Liver (tissue), 9 donors: Measurements from ENCODE around the gene RAPGEF2. TPM values are rescaled to one million over a fixed set of nuclear protein-coding genes. Genes with fewer than 3 reads are reported as not detected.
A peak's percentile ranks its signal among the peaks of the same experiment; 100 is the strongest.

ENCODE experiments used
- DNase-seq: peaks from one replicate; pipeline ENCODE4 v3.0.0-alpha.2; 2017; ENCODE audit warnings: low spot score
- H3K27ac ChIP-seq, 2 donors: one replicate each; pipeline ENCODE4 v1.7.0; 2013; ENCODE audit warnings: inconsistent platforms in 2 of 2, low read length in 2 of 2, control low read depth in 1 of 2, low read depth in 1 of 2, mild to moderate bottlenecking in 1 of 2
- H3K27me3 ChIP-seq, 4 donors: one replicate each; pipeline versions ENCODE4 v1.6.1 to v1.7.0; 2013; ENCODE audit warnings: low read length in 3 of 4, inconsistent platforms in 1 of 4, mild to moderate bottlenecking in 1 of 4, moderate library complexity in 1 of 4; ENCODE audit not compliant: control insufficient read depth in 4 of 4, insufficient read depth in 4 of 4
- H3K36me3 ChIP-seq, 4 donors: one replicate each; pipeline versions ENCODE4 v1.6.1 to v1.7.0; 2013; ENCODE audit warnings: low read length in 3 of 4, mild to moderate bottlenecking in 3 of 4, low read depth in 1 of 4, moderate library complexity in 1 of 4; ENCODE audit not compliant: control insufficient read depth in 4 of 4, insufficient read depth in 3 of 4
- H3K4me1 ChIP-seq, 4 donors: one replicate each; pipeline versions ENCODE4 v1.6.1 to v1.7.0; 2013; ENCODE audit warnings: low read length in 3 of 4, mild to moderate bottlenecking in 3 of 4, moderate library complexity in 1 of 4; ENCODE audit not compliant: control insufficient read depth in 4 of 4, insufficient read depth in 4 of 4
- H3K4me3 ChIP-seq, 3 donors: one replicate each; pipeline versions ENCODE4 v1.6.1 to v1.7.0; 2013; ENCODE audit warnings: low read length in 3 of 3, control low read depth in 1 of 3, low read depth in 1 of 3, mild to moderate bottlenecking in 1 of 3
- H3K9ac ChIP-seq, 2 donors: one replicate each; pipeline ENCODE4 v1.7.0; 2013; ENCODE audit warnings: low read length in 2 of 2, mild to moderate bottlenecking in 2 of 2, moderate library complexity in 2 of 2, control low read depth in 1 of 2, low read depth in 1 of 2
- H3K9me3 ChIP-seq, 4 donors: one replicate each; pipeline versions ENCODE4 v1.6.1 to v1.7.0; 2013; ENCODE audit warnings: low read length in 3 of 4; ENCODE audit not compliant: control insufficient read depth in 4 of 4
- FOXA1 ChIP-seq: IDR thresholded peaks from 2 replicates; pipeline ENCODE4 v1.6.1; 2016; ENCODE audit warnings: antibody characterized with exemption
- FOXA2 ChIP-seq: IDR thresholded peaks from 2 replicates; pipeline ENCODE4 v1.6.1; 2016; ENCODE audit warnings: antibody characterized with exemption
- GABPA ChIP-seq, 2 donors: IDR thresholded peaks in 1 of 2; conservative IDR thresholded peaks in 1 of 2; 2 replicates each; pipeline ENCODE4 v1.6.1; 2016; ENCODE audit warnings: antibody characterized with exemption in 2 of 2, mild to moderate bottlenecking in 1 of 2, moderate library complexity in 1 of 2
- HNF4A ChIP-seq, 2 donors: conservative IDR thresholded peaks; 2 replicates each; pipeline ENCODE4 v1.6.1; 2016; ENCODE audit warnings: antibody characterized with exemption in 2 of 2, mild to moderate bottlenecking in 2 of 2
- HNF4G ChIP-seq: IDR thresholded peaks from 2 replicates; pipeline ENCODE4 v1.6.1; 2016; ENCODE audit warnings: antibody characterized with exemption
- JUND ChIP-seq, 2 donors: IDR thresholded peaks; 2 replicates each; pipeline ENCODE4 v1.6.1; 2016; ENCODE audit warnings: antibody characterized with exemption in 2 of 2
- NR2F2 ChIP-seq: IDR thresholded peaks from 2 replicates; pipeline ENCODE4 v1.6.1; 2016; ENCODE audit warnings: antibody characterized with exemption
- RAD21 ChIP-seq, 2 donors: IDR thresholded peaks; 2 replicates each; pipeline ENCODE4 v1.6.1; 2016; ENCODE audit warnings: antibody characterized with exemption in 2 of 2, mild to moderate bottlenecking in 2 of 2
- RXRA ChIP-seq, 2 donors: IDR thresholded peaks; 2 replicates each; pipeline ENCODE4 v1.6.1; 2017 to 2018; ENCODE audit warnings: antibody characterized with exemption in 2 of 2, mild to moderate bottlenecking in 1 of 2
- SP1 ChIP-seq: IDR thresholded peaks from 2 replicates; pipeline ENCODE4 v1.6.1; 2018; ENCODE audit warnings: antibody characterized with exemption, mild to moderate bottlenecking
- TAF1 ChIP-seq: conservative IDR thresholded peaks from 2 replicates; pipeline ENCODE4 v1.6.1; 2016; ENCODE audit warnings: antibody characterized with exemption, mild to moderate bottlenecking
- WGBS: extraction: QIAGEN DNeasy Blood & Tissue Kit; methylation state at CpG from one replicate; pipeline ENCODE4 v1.1.7; 2013; 5-methylcytosine and 5-hydroxymethylcytosine counted together
- polyA plus RNA-seq, 2 donors: library from polyadenylated mRNA; stranded (reverse) in 1 of 2; unstranded in 1 of 2; fragments of 200-250 nt in 1 of 2; fragments of >200 nt in 1 of 2; fragmentation: Nextera tagmentation in 1 of 2; extraction: Ambion mirVana in 1 of 2; gene quantifications; one replicate each; pipeline versions ENCODE4 v1.2.1 to v1.2.3, GENCODE V29; 2013 to 2015
- total RNA-seq, 2 donors: library from RNA; depleted of rRNA; stranded (reverse); fragments of >200 nt; gene quantifications; one replicate each; pipeline ENCODE4 v1.2.3, GENCODE V29; 2014
- TF ChIP-seq, protein P1 (sequence below): fragments of 150-350 bp; IDR thresholded peaks from 2 replicates; pipeline ENCODE4 v1.5.1; 2017; ENCODE audit warnings: improper control_type of control experiment, low read depth, low read length; ENCODE audit not compliant: missing input control
- TF ChIP-seq, protein P2 (sequence below): IDR thresholded peaks from 2 replicates; pipeline ENCODE4 v1.6.1; 2016; ENCODE audit warnings: antibody characterized with exemption
- TF ChIP-seq, protein P3 (sequence below): IDR thresholded peaks from 2 replicates; pipeline ENCODE4 v1.6.1; 2016; ENCODE audit warnings: antibody characterized with exemption
- donor health status: healthy.
- donor health status: healthy.
- donor health status: healthy.
- donor health status: healthy.
- donor health status: healthy.

Gene RAPGEF2
- total and polyA plus RNA-seq, 4 donors, result 7.3 to 90.4 (median 32.2) TPM

DNA sequence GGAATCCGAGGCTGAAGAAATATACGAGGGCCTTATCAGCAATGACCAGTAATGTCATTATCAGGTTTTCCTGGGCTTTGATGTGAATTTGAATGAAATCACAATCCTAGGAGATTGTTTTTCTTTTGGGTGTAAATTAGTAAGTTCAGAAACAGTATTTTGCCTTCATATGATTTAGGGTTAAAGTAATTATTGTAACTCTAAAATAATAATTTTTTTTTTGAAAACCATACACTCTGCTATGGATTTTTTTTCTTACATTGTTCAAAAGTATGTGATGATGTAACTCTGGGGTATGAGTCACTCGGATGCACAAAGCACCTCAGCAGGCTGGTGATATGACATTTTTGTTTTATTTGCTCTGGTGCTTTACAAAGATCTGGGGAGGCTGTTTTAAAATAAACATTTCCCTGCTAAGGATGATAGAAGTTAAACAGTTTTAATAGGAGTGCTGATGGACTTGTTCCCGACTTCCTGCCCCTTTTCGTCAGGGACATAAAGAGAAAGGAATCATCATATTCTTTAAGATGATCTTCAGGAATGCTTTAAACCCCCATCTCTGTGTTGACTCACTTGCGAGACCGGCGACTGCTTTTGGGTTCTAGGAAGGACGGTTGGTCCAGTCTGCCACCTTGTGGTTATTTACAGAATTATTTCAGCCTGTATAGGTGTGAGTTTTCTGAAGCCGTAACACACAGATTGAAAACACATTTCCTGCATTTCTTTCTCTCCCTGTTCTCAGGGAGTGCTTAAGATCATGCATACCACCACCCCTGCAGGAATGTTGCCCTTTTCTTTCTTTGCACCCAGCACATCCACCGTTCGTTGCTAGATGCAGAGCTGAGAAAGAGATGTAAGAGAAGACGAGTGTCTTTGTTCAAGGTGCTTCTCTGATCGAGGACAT, 72.5 kb downstream of the RAPGEF2 start:
- Histone ChIP-seq H3K27ac (peak overlapping the region in 1 of 2 donors; percentile 28), H3K4me3 (peak overlapping the region in 2 of 3 donors; percentile 30 to 46), H3K36me3 (no peaks in the 10 kb centered on the region), H3K27me3 (no peaks in the 10 kb centered on the region), H3K9ac (no peak overlapping the region), H3K4me1 (peaks cover 3 to 25% (median 20%) of the 10 kb centered on the region in 4 donors), H3K9me3 (no peaks in the 10 kb centered on the region)
- TF ChIP-seq SP1, result no peak
- peak; percentile 82 to 95 for TF ChIP-seq JUND (IDR thresholded peaks at IDR 0.05)
- TF ChIP-seq, protein P1, sequence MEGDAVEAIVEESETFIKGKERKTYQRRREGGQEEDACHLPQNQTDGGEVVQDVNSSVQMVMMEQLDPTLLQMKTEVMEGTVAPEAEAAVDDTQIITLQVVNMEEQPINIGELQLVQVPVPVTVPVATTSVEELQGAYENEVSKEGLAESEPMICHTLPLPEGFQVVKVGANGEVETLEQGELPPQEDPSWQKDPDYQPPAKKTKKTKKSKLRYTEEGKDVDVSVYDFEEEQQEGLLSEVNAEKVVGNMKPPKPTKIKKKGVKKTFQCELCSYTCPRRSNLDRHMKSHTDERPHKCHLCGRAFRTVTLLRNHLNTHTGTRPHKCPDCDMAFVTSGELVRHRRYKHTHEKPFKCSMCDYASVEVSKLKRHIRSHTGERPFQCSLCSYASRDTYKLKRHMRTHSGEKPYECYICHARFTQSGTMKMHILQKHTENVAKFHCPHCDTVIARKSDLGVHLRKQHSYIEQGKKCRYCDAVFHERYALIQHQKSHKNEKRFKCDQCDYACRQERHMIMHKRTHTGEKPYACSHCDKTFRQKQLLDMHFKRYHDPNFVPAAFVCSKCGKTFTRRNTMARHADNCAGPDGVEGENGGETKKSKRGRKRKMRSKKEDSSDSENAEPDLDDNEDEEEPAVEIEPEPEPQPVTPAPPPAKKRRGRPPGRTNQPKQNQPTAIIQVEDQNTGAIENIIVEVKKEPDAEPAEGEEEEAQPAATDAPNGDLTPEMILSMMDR, result peak; percentile 94
- peak; percentile 99 for TF ChIP-seq RAD21 (IDR thresholded peaks at IDR 0.05)
- TF ChIP-seq HNF4A (conservative IDR thresholded peaks at IDR 0.05), result peak in 1 of 2 donors; percentile 20
- TF ChIP-seq GABPA (IDR thresholded peaks at IDR 0.05 in 1 of 2, conservative IDR thresholded peaks at IDR 0.05 in 1 of 2), result peak in 1 of 2 donors; percentile 19
- TF ChIP-seq FOXA2, result peak; percentile 53
- no peak for TF ChIP-seq TAF1
- DNase-seq, result peak; percentile 61
- 13% methylated on average over 14 of the region's 14 CpGs for WGBS

DNA sequence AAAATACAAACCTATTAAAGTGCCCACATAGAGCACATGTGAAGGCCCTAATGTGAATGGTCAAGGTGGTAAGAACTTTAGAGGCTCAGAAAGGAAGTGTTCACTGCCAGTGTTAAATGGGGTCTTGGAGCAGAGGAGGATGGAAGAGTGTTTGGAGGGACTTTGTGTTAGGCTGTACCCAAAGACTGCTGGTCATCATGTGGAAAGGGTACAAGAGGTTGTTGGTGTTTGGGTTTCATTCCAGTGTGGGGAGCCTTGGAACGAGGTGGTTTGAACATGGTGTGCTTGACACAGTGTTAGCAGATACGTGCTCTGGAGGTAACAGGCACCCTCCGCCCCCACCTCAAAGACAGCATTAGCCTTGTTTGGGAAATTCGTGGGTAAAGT, 73.1 kb downstream of the RAPGEF2 start:
- Histone ChIP-seq H3K36me3 (no peaks in the 10 kb centered on the region), H3K4me1 (peaks cover 3 to 28% (median 20%) of the 10 kb centered on the region in 4 donors), H3K9me3 (no peaks in the 10 kb centered on the region), H3K27ac (peak overlapping the region in 1 of 2 donors; percentile 28), H3K4me3 (no peak overlapping the region), H3K9ac (no peak overlapping the region), H3K27me3 (no peaks in the 10 kb centered on the region)
- DNase-seq, result no peak
- TF ChIP-seq FOXA1 (no peak), FOXA2 (no peak), TAF1 (no peak), GABPA (IDR thresholded peaks at IDR 0.05 in 1 of 2, conservative IDR thresholded peaks at IDR 0.05 in 1 of 2) (no peak), RXRA (IDR thresholded peaks at IDR 0.05) (no peak), NR2F2 (no peak)
- 50% methylated on average over 4 of the region's 4 CpGs for WGBS

DNA sequence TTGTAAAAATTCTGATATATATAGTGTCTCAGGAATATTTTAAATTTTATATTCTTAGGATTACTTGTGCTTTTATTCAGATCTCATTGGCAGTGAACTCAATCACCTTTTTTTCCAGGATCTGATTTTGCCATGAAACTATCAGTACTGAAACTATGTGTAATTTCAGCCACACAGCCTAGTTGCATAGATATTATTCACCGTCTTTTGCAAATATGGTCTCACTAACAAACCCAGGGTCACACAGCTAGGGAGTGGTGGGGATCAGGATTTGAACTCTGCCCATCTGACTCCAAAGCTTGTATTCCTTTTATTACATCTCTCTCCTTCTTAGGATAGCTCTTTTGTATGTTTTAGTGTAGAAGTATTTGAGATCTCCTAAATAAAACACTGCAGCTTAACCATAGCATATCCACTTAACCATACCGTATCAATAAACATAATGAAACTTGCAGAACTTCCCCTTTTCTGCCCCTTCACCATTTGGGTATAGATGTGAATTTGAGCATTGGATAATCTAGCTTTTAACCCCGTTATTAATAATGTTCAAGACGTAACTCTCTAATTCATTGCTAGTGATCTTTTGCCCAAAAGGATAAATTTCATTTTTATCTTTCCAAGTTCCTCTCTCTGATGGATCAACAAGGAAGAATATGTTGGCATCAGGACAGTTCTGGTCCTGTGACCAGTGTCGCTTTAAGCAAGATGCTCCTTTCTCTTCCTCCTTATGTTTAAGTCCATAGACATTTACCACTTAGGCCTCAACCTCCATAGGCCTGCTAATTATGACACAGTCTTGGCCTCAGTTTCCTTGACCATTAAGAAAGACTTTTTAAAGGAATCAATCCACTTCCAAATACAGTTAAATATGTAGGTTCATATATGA, 74.6 kb downstream of the RAPGEF2 start:
- no peak overlapping the region for H3K27ac ChIP-seq
- H3K27me3 ChIP-seq, result no peaks in the 10 kb centered on the region
- H3K4me3 ChIP-seq, result no peak overlapping the region
- WGBS, result 76% methylated on average over 5 of the region's 5 CpGs
- H3K4me1 ChIP-seq, result peaks cover 0 to 28% (median 20%) of the 10 kb centered on the region in 4 donors
- no peaks in the 10 kb centered on the region for H3K36me3 ChIP-seq
- no peak overlapping the region for H3K9ac ChIP-seq
- TF ChIP-seq, protein P1, result no peak
- TF ChIP-seq, protein P2, sequence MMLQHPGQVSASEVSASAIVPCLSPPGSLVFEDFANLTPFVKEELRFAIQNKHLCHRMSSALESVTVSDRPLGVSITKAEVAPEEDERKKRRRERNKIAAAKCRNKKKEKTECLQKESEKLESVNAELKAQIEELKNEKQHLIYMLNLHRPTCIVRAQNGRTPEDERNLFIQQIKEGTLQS, result no peak
- TF ChIP-seq RAD21 (IDR thresholded peaks at IDR 0.05), result no peak
- TF ChIP-seq HNF4G, result no peak
- TF ChIP-seq FOXA1, result no peak
- no peak for TF ChIP-seq NR2F2
- TF ChIP-seq SP1, result no peak
- TF ChIP-seq, protein P3, sequence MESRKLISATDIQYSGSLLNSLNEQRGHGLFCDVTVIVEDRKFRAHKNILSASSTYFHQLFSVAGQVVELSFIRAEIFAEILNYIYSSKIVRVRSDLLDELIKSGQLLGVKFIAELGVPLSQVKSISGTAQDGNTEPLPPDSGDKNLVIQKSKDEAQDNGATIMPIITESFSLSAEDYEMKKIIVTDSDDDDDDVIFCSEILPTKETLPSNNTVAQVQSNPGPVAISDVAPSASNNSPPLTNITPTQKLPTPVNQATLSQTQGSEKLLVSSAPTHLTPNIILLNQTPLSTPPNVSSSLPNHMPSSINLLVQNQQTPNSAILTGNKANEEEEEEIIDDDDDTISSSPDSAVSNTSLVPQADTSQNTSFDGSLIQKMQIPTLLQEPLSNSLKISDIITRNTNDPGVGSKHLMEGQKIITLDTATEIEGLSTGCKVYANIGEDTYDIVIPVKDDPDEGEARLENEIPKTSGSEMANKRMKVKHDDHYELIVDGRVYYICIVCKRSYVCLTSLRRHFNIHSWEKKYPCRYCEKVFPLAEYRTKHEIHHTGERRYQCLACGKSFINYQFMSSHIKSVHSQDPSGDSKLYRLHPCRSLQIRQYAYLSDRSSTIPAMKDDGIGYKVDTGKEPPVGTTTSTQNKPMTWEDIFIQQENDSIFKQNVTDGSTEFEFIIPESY, result no peak
- no peak for TF ChIP-seq FOXA2
- DNase-seq, result no peak
- H3K9me3 ChIP-seq, result no peaks in the 10 kb centered on the region
